ENCODE measurements around the gene PDGFRB. TPM values are rescaled to one million over a fixed set of nuclear protein-coding genes. Genes with fewer than 3 reads are reported as not detected.

The PDGFRB gene
- polyA plus RNA-seq, 4 donors, result 0.45 to 31.6 (median 11.8) TPM

- Histone ChIP-seq H3K4me3 (ENCODE audit: low read depth in 1 of 3, low read length in 3 of 3) (peak overlapping the region in 1 of 3 donors; percentile 51), H3K36me3 (ENCODE audit: control insufficient read depth in 3 of 3, insufficient read depth in 2 of 3, low read depth in 1 of 3, low read length in 3 of 3) (peaks cover 0 to 4% (median 0%) of the 10 kb centered on the region in 3 donors), H3K9me3 (ENCODE audit: control insufficient read depth in 2 of 2, insufficient read depth in 1 of 2, low read depth in 1 of 2, low read length in 1 of 2) (no peaks in the 10 kb centered on the region), H3K27me3 (ENCODE audit: control insufficient read depth in 3 of 3, insufficient read depth in 3 of 3, low read length in 3 of 3) (no peaks in the 10 kb centered on the region), H3K27ac (ENCODE audit: low read depth in 1 of 3, low read length in 2 of 3) (peak overlapping the region in 1 of 3 donors; percentile 59), H3K4me1 (ENCODE audit: control insufficient read depth in 3 of 3, insufficient read depth in 2 of 3, low read depth in 1 of 3, low read length in 2 of 3) (peaks cover 0 to 12% (median 0%) of the 10 kb centered on the region in 3 donors)
- no peak for DNase-seq
- FAIRE-seq, result no peak
- 56 to 77% (median 71%) methylated on average over 12 of the region's 12 CpGs for WGBS, 3 donors
These were observed 2.8 kb downstream of the PDGFRB start for GRCh38 chr5:150152636-150153462.

GRCh38 chr5:150149618-150150017 is 6.0 kb downstream of the PDGFRB start:
- Histone ChIP-seq H3K36me3 (ENCODE audit: control insufficient read depth in 3 of 3, insufficient read depth in 2 of 3, low read depth in 1 of 3, low read length in 3 of 3) (peaks cover 0 to 4% (median 0%) of the 10 kb centered on the region in 3 donors), H3K27ac (ENCODE audit: low read depth in 1 of 3, low read length in 2 of 3) (peak overlapping the region in 1 of 3 donors; percentile 5), H3K4me3 (ENCODE audit: low read depth in 1 of 3, low read length in 3 of 3) (no peak overlapping the region), H3K9me3 (ENCODE audit: control insufficient read depth in 2 of 2, insufficient read depth in 1 of 2, low read depth in 1 of 2, low read length in 1 of 2) (no peaks in the 10 kb centered on the region), H3K27me3 (ENCODE audit: control insufficient read depth in 3 of 3, insufficient read depth in 3 of 3, low read length in 3 of 3) (no peaks in the 10 kb centered on the region), H3K4me1 (ENCODE audit: control insufficient read depth in 3 of 3, insufficient read depth in 2 of 3, low read depth in 1 of 3, low read length in 2 of 3) (peaks cover 0 to 16% (median 0%) of the 10 kb centered on the region in 3 donors)
- FAIRE-seq, result no peak
- DNase-seq, result no peak

GRCh38 chr5:150148117-150148927 is 7.3 kb downstream of the PDGFRB start:
- DNase-seq (no peak), FAIRE-seq (no peak)
- Histone ChIP-seq H3K36me3 (ENCODE audit: control insufficient read depth in 3 of 3, insufficient read depth in 2 of 3, low read depth in 1 of 3, low read length in 3 of 3) (peaks cover 0 to 4% (median 0%) of the 10 kb centered on the region in 3 donors), H3K27ac (ENCODE audit: low read depth in 1 of 3, low read length in 2 of 3) (peak overlapping the region in 1 of 3 donors; percentile 9), H3K4me1 (ENCODE audit: control insufficient read depth in 3 of 3, insufficient read depth in 2 of 3, low read depth in 1 of 3, low read length in 2 of 3) (peaks cover 0 to 26% (median 0%) of the 10 kb centered on the region in 3 donors), H3K4me3 (ENCODE audit: low read depth in 1 of 3, low read length in 3 of 3) (no peak overlapping the region), H3K9me3 (ENCODE audit: control insufficient read depth in 2 of 2, insufficient read depth in 1 of 2, low read depth in 1 of 2, low read length in 1 of 2) (no peaks in the 10 kb centered on the region), H3K27me3 (ENCODE audit: control insufficient read depth in 3 of 3, insufficient read depth in 3 of 3, low read length in 3 of 3) (no peaks in the 10 kb centered on the region)
- WGBS, 3 donors, result 80 to 94% (median 86%) methylated on average over 11 of the region's 11 CpGs

GRCh38 chr5:150147670-150148069 is 8.0 kb downstream of the PDGFRB start:
- WGBS, 3 donors, result 71 to 92% (median 79%) methylated on average over 7 of the region's 7 CpGs
- H3K27ac ChIP-seq (ENCODE audit: low read depth in 1 of 3, low read length in 2 of 3), result peak overlapping the region in 1 of 3 donors; percentile 9

GRCh38 chr5:150146862-150147601 is 8.6 kb downstream of the PDGFRB start:
- Histone ChIP-seq H3K36me3 (ENCODE audit: control insufficient read depth in 3 of 3, insufficient read depth in 2 of 3, low read depth in 1 of 3, low read length in 3 of 3) (peaks cover 0 to 4% (median 0%) of the 10 kb centered on the region in 3 donors), H3K4me1 (ENCODE audit: control insufficient read depth in 3 of 3, insufficient read depth in 2 of 3, low read depth in 1 of 3, low read length in 2 of 3) (peaks cover 0 to 36% (median 0%) of the 10 kb centered on the region in 3 donors), H3K27me3 (ENCODE audit: control insufficient read depth in 3 of 3, insufficient read depth in 3 of 3, low read length in 3 of 3) (no peaks in the 10 kb centered on the region), H3K27ac (ENCODE audit: low read depth in 1 of 3, low read length in 2 of 3) (peak overlapping the region in 1 of 3 donors; percentile 15), H3K4me3 (ENCODE audit: low read depth in 1 of 3, low read length in 3 of 3) (no peak overlapping the region), H3K9me3 (ENCODE audit: control insufficient read depth in 2 of 2, insufficient read depth in 1 of 2, low read depth in 1 of 2, low read length in 1 of 2) (no peaks in the 10 kb centered on the region)
- no peak for DNase-seq
- 79 to 90% (median 89%) methylated on average over 8 to 14 of the region's 14 CpGs for WGBS, 3 donors
- FAIRE-seq, result no peak

More at GRCh38 chr5:150147670-150148069, 8.0 kb downstream of the PDGFRB start:
- H3K27me3 ChIP-seq (ENCODE audit: control insufficient read depth in 3 of 3, insufficient read depth in 3 of 3, low read length in 3 of 3), result no peaks in the 10 kb centered on the region
- FAIRE-seq (no peak), DNase-seq (no peak)
- peaks cover 0 to 31% (median 0%) of the 10 kb centered on the region in 3 donors for H3K4me1 ChIP-seq (ENCODE audit: control insufficient read depth in 3 of 3, insufficient read depth in 2 of 3, low read depth in 1 of 3, low read length in 2 of 3)
- H3K4me3 ChIP-seq (ENCODE audit: low read depth in 1 of 3, low read length in 3 of 3), result no peak overlapping the region
- H3K9me3 ChIP-seq (ENCODE audit: control insufficient read depth in 2 of 2, insufficient read depth in 1 of 2, low read depth in 1 of 2, low read length in 1 of 2), result no peaks in the 10 kb centered on the region
- peaks cover 0 to 4% (median 0%) of the 10 kb centered on the region in 3 donors for H3K36me3 ChIP-seq (ENCODE audit: control insufficient read depth in 3 of 3, insufficient read depth in 2 of 3, low read depth in 1 of 3, low read length in 3 of 3)

- FAIRE-seq (no peak), DNase-seq (no peak)
- Histone ChIP-seq H3K9me3 (ENCODE audit: control insufficient read depth in 2 of 2, insufficient read depth in 1 of 2, low read depth in 1 of 2, low read length in 1 of 2) (no peaks in the 10 kb centered on the region), H3K27ac (ENCODE audit: low read depth in 1 of 3, low read length in 2 of 3) (peak overlapping the region in 1 of 3 donors; percentile 15), H3K27me3 (ENCODE audit: control insufficient read depth in 3 of 3, insufficient read depth in 3 of 3, low read length in 3 of 3) (no peaks in the 10 kb centered on the region), H3K4me3 (ENCODE audit: low read depth in 1 of 3, low read length in 3 of 3) (no peak overlapping the region), H3K4me1 (ENCODE audit: control insufficient read depth in 3 of 3, insufficient read depth in 2 of 3, low read depth in 1 of 3, low read length in 2 of 3) (peaks cover 0 to 44% (median 0%) of the 10 kb centered on the region in 3 donors), H3K36me3 (ENCODE audit: control insufficient read depth in 3 of 3, insufficient read depth in 2 of 3, low read depth in 1 of 3, low read length in 3 of 3) (peaks cover 0 to 4% (median 0%) of the 10 kb centered on the region in 3 donors)
- 87 to 94% (median 89%) methylated on average over 5 of the region's 5 CpGs for WGBS, 3 donors
These were observed 9.4 kb downstream of the PDGFRB start for GRCh38 chr5:150146235-150146634.

- FAIRE-seq (no peak), DNase-seq (no peak)
- Histone ChIP-seq H3K27me3 (ENCODE audit: control insufficient read depth in 3 of 3, insufficient read depth in 3 of 3, low read length in 3 of 3) (no peaks in the 10 kb centered on the region), H3K9me3 (ENCODE audit: control insufficient read depth in 2 of 2, insufficient read depth in 1 of 2, low read depth in 1 of 2, low read length in 1 of 2) (no peaks in the 10 kb centered on the region), H3K27ac (ENCODE audit: low read depth in 1 of 3, low read length in 2 of 3) (peak overlapping the region in 2 of 3 donors; percentile 63 to 82), H3K4me3 (ENCODE audit: low read depth in 1 of 3, low read length in 3 of 3) (no peak overlapping the region), H3K36me3 (ENCODE audit: control insufficient read depth in 3 of 3, insufficient read depth in 2 of 3, low read depth in 1 of 3, low read length in 3 of 3) (peaks cover 0 to 4% (median 0%) of the 10 kb centered on the region in 3 donors), H3K4me1 (ENCODE audit: control insufficient read depth in 3 of 3, insufficient read depth in 2 of 3, low read depth in 1 of 3, low read length in 2 of 3) (peaks cover 0 to 54% (median 0%) of the 10 kb centered on the region in 3 donors)
- 32 to 41% (median 41%) methylated on average over 4 of the region's 4 CpGs for WGBS, 3 donors
These were observed 10.8 kb downstream of the PDGFRB start for GRCh38 chr5:150144879-150145278.
